NT2/D1 (cell line): Measurements from ENCODE around the gene ARHGAP25.

Source experiments
- SUZ12 ChIP-seq: IDR thresholded peaks from 2 replicates; pipeline ENCODE4 v1.6.1; 2011; ENCODE audit not compliant: insufficient read length, insufficient read depth; ENCODE audit errors: extremely low read depth
- YY1 ChIP-seq: IDR thresholded peaks from 2 replicates; pipeline ENCODE4 v1.6.1; 2011; ENCODE audit not compliant: insufficient read length, insufficient read depth
- ZNF274 ChIP-seq: IDR thresholded peaks from 2 replicates; pipeline ENCODE4 v1.6.1; 2011; ENCODE audit warnings: mild to moderate bottlenecking, low read depth, low read length

GRCh38 chr2:68865108-68865507 is 130.5 kb downstream of the ARHGAP25 start:
- TF ChIP-seq YY1 (no peak), ZNF274 (no peak), SUZ12 (no peak)
